ENCODE measurements around the gene SNX33.

DNA sequence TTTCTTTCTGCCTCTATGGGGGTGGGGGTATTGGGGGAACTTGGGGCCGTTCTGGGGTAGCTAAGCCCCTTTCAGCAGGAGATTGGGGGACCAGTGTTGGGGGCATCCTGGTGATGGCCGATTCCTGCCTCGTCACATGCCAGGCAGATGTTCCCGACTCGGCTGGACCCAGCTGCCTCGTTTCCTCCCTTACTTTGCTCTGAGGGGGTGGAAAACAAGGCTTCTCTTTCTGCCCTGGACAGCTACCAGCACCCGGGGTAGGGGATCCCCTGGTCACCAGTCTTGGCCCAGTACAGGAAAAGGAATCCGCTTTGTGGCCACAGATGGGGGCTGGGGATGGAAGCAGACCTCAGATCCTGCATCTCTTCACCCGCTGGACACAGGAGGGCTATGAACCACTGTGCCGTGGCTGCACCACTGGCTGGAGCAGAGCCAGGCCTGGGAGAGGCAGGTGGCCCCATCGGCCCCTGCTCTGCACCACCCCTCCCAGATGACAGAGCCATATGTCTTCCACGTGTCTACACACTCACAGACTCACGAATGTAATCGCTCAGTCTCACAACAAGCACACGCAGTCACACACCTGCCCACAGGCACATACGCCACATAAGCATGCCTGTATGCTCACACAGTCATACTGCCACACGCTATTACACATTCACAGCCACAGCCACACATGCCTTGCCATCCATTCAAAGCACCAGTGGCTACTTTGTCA, 12.4 kb downstream of the SNX33 start:
- TF ChIP-seq, protein P1, sequence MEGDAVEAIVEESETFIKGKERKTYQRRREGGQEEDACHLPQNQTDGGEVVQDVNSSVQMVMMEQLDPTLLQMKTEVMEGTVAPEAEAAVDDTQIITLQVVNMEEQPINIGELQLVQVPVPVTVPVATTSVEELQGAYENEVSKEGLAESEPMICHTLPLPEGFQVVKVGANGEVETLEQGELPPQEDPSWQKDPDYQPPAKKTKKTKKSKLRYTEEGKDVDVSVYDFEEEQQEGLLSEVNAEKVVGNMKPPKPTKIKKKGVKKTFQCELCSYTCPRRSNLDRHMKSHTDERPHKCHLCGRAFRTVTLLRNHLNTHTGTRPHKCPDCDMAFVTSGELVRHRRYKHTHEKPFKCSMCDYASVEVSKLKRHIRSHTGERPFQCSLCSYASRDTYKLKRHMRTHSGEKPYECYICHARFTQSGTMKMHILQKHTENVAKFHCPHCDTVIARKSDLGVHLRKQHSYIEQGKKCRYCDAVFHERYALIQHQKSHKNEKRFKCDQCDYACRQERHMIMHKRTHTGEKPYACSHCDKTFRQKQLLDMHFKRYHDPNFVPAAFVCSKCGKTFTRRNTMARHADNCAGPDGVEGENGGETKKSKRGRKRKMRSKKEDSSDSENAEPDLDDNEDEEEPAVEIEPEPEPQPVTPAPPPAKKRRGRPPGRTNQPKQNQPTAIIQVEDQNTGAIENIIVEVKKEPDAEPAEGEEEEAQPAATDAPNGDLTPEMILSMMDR (IDR thresholded peaks at IDR 0.05), result no peak
- TF ChIP-seq EZH2 (IDR thresholded peaks at IDR 0.05) (no peak), EZH2phosphoT487 (IDR thresholded peaks at IDR 0.05) (no peak)
